Hematopoietic multipotent progenitor cell treated with erythropoietin and hydrocortisone succinate and interleukin-3 and kit ligand, for 8 days (in vitro differentiated cells): ENCODE data around the gene UBTD1.
"Not testable (repeated sequence)": the region's sequence is repeated elsewhere in the genome, so short reads cannot be mapped to it uniquely, and the experiment has no call there.

ENCODE experiments used
- DNase-seq: peaks from one replicate; pipeline ENCODE4 v3.0.0-alpha.2; 2015

The UBTD1 gene

GRCh38 chr10:97498841-97499560 lies at the start of gene UBTD1:
TSS of gene UBTD1 (plus strand) at chr10:97498924. CDS start at chr10:97499204, 280 bp downstream.
- no peak for DNase-seq

- DNase-seq, result no peak
Observed at GRCh38 chr10:97450828-97451227, 47.9 kb upstream of the UBTD1 start.

GRCh38 chr10:97451605-97452004 lies 47.1 kb upstream of the UBTD1 start:
- DNase-seq, result no peak

GRCh38 chr10:97452352-97452751 lies 46.4 kb upstream of the UBTD1 start:
- no peak for DNase-seq

GRCh38 chr10:97454330-97455036 lies 44.2 kb upstream of the UBTD1 start:
- DNase-seq, result peak; percentile 50

GRCh38 chr10:97456034-97456685 lies 42.6 kb upstream of the UBTD1 start:
- DNase-seq, result no peak

- DNase-seq, result no peak
Observed at GRCh38 chr10:97456686-97457065, 42.0 kb upstream of the UBTD1 start.

GRCh38 chr10:97459111-97459510 lies 39.6 kb upstream of the UBTD1 start:
- DNase-seq, result no peak

- DNase-seq, result no peak
Observed at GRCh38 chr10:97459933-97460332, 38.8 kb upstream of the UBTD1 start.

- no peak for DNase-seq
Observed at GRCh38 chr10:97462309-97462708, 36.4 kb upstream of the UBTD1 start.

- DNase-seq, result peak; percentile 57
Observed at GRCh38 chr10:97463363-97464132, 35.2 kb upstream of the UBTD1 start.

- DNase-seq, result no peak
Observed at GRCh38 chr10:97464226-97464625, 34.5 kb upstream of the UBTD1 start.

- no peak for DNase-seq
Observed at GRCh38 chr10:97465982-97466381, 32.7 kb upstream of the UBTD1 start.

- DNase-seq, result no peak
Observed at GRCh38 chr10:97466755-97467154, 32.0 kb upstream of the UBTD1 start.

GRCh38 chr10:97468162-97468561 lies 30.6 kb upstream of the UBTD1 start:
- no peak for DNase-seq

GRCh38 chr10:97468781-97469180 lies 29.9 kb upstream of the UBTD1 start:
- DNase-seq, result not testable (repeated sequence)

- no peak for DNase-seq
Observed at GRCh38 chr10:97474918-97475317, 23.8 kb upstream of the UBTD1 start.

GRCh38 chr10:97475936-97476594 lies 22.7 kb upstream of the UBTD1 start:
- no peak for DNase-seq

GRCh38 chr10:97479410-97479809 lies 19.3 kb upstream of the UBTD1 start:
- DNase-seq, result not testable (repeated sequence)

- DNase-seq, result peak; percentile 16
Observed at GRCh38 chr10:97479939-97480338, 18.8 kb upstream of the UBTD1 start.

GRCh38 chr10:97481071-97481470 lies 17.7 kb upstream of the UBTD1 start:
- DNase-seq, result no peak

GRCh38 chr10:97482381-97482780 lies 16.3 kb upstream of the UBTD1 start:
- no peak for DNase-seq

GRCh38 chr10:97483506-97483905 lies 15.2 kb upstream of the UBTD1 start:
- DNase-seq, result no peak
